Stimulated activated CD4-positive, alpha-beta T cell treated with anti-CD3 and anti-CD28 coated beads, Interleukin-12 subunit alpha, Interleukin-12 subunit beta, amount 100 ng/mL, for 4 hours (primary cell): ENCODE results near the gene SAXO2.
"Not testable (repeated sequence)": the region's sequence is repeated elsewhere in the genome, so short reads cannot be mapped to it uniquely, and the experiment has no call there.

Experiments used
- DNase-seq: peaks from one replicate; pipeline ENCODE4 v3.0.0-alpha.2; 2020

Gene SAXO2

GRCh38 chr15:82314769-82315518 lies 52.3 kb downstream of the SAXO2 start:
- no peak for DNase-seq

GRCh38 chr15:82315519-82316246 lies 53.1 kb downstream of the SAXO2 start:
- DNase-seq = no peak

- not testable (repeated sequence) for DNase-seq
These were observed 53.9 kb downstream of the SAXO2 start for GRCh38 chr15:82316247-82317090.

GRCh38 chr15:82317091-82317489 lies 54.5 kb downstream of the SAXO2 start:
- no peak for DNase-seq

GRCh38 chr15:82317516-82317915 lies 54.9 kb downstream of the SAXO2 start:
- DNase-seq = not testable (repeated sequence)

GRCh38 chr15:82318281-82318680 lies 55.7 kb downstream of the SAXO2 start:
- not testable (repeated sequence) for DNase-seq

- DNase-seq = not testable (repeated sequence)
These were observed 57.1 kb downstream of the SAXO2 start for GRCh38 chr15:82319522-82320278.

GRCh38 chr15:82320861-82321260 lies 58.2 kb downstream of the SAXO2 start:
- not testable (repeated sequence) for DNase-seq

- DNase-seq = not testable (repeated sequence)
These were observed 59.9 kb downstream of the SAXO2 start for GRCh38 chr15:82322488-82322887.

- not testable (repeated sequence) for DNase-seq
These were observed 62.2 kb downstream of the SAXO2 start for GRCh38 chr15:82324831-82325230.

- not testable (repeated sequence) for DNase-seq
These were observed 63.0 kb downstream of the SAXO2 start for GRCh38 chr15:82325646-82326045.

- not testable (repeated sequence) for DNase-seq
These were observed 64.3 kb downstream of the SAXO2 start for GRCh38 chr15:82326896-82327295.

GRCh38 chr15:82327372-82327771 lies 64.8 kb downstream of the SAXO2 start:
- DNase-seq = not testable (repeated sequence)

GRCh38 chr15:82329039-82329438 lies 66.4 kb downstream of the SAXO2 start:
- DNase-seq = not testable (repeated sequence)

GRCh38 chr15:82330921-82331320 lies 68.3 kb downstream of the SAXO2 start:
- not testable (repeated sequence) for DNase-seq

GRCh38 chr15:82331576-82332304 lies 69.1 kb downstream of the SAXO2 start:
- not testable (repeated sequence) for DNase-seq

GRCh38 chr15:82332711-82333602 lies 70.3 kb downstream of the SAXO2 start:
- DNase-seq = not testable (repeated sequence)

- DNase-seq = not testable (repeated sequence)
These were observed 71.3 kb downstream of the SAXO2 start for GRCh38 chr15:82333603-82334553.
